HS-27A (cell line): ENCODE results near the gene COMMD10.
"Not testable (repeated sequence)": the region's sequence is repeated elsewhere in the genome, so short reads cannot be mapped to it uniquely, and the experiment has no call there.

Experiments used
- DNase-seq: peaks from one replicate; pipeline ENCODE4 v3.0.0-alpha.2; 2012; ENCODE audit warnings: low read depth, missing footprints

Gene COMMD10

DNA sequence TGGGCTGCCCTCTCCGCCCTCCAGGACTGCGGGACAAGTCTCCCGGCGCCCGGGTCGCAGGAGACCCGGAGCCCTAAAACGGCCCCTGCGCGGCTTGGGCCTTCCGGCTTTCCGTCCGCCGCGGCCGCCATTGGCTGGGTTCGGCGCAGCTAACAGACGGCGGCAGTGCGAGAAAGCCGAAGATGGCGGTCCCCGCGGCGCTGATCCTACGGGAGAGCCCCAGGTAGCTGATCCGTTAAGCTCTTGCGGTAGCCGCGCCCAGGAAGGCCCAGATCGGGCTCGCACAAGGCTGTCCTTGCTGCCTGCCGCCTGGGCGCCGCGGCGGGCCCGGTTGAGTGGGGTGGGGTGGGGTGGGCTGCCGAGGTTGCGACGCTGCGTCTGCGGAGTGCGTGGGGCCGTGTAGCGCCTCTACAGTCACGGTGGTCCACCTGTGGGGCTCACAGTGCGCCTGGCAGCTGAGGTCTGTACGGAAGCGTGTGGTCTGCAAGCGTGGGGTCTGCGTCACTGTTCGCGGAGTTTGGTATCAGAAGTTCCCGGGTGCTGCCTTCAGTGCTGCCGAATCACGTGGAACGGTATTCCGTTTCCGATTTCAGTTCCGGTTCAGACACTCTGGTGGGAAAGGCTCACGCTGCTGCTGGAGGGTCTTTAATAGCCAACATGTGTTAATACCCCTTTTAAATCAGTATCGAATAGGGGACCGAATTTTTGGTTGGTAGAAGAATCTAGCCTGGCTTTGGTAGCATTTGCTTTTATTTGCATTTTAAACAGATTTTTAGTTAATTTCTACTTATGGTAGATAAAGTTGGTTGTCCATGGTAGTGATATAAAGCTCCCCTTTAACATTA lies at the start of gene COMMD10:
COMMD10 (plus strand) TSS at position 155 of the 845 bp plus-strand sequence.
- DNase-seq: peak; percentile 29

DNA sequence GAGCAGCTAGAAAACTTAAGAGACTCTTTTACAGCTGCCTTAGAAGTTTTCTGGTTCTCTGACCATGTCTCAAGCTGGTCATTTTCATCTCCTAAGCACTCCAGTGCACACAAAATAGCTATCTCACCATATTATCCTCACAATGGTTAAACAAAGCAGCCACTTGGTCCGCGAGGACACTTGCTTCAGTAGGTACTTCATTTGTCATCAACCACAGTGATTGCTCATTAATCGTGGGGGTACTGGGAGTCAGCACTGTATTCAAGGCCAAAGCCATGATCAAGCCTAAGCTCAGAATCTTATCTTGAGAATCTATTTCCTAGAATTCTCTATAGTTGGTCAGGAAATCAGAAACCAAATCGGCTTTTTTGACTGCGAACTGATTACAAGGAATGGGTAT lies 49.7 kb upstream of the COMMD10 start:
- DNase-seq: no peak

DNA sequence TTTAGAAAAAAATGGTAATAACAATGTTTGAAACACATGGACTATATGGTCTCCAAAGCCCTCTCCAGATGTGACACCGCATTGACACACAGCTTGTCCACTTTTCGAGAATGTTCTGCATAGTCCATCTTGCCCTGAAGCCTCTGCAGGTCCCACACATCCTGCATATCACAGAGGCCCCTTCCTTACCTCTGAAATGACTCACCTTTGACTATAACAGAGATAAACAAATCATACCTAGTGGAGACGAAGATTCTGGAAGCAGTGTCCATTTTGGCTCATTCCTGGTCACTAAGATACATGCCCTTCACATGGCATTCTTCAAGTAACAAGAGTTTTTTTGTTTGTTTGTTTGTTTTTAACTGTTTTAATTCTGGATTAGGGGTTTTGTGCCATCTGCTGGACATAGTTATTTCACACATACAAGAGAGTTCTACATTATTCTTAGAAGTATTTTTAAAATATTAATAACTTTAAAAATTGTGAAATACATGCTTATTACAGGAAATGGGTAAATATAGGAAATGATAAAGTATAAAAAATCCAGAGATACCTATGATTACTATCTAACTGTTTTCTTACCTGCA lies 47.5 kb upstream of the COMMD10 start:
- DNase-seq: no peak

- DNase-seq: no peak
These were observed 46.0 kb upstream of the COMMD10 start for GRCh38 chr5:116038817-116039216.

GRCh38 chr5:116042375-116042774 lies 42.5 kb upstream of the COMMD10 start:
- DNase-seq: no peak

DNA sequence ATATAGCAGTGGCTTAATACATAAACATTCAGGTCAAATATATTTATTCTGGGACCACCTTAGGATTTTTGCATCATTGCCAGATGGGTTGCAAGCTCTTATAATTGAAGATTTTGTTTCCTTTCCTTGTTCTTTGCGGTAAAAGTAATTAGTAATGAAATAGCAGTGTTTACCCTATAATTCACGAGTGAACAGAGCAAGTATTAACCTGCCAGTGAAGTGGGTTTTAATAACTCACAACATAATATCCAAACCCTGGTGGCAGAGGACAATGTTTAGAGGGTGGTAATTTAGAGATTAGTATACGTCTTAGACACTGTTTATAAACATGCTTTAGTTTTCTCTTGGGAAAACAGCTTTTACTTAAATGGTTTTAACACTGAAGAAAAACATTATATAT lies 40.8 kb upstream of the COMMD10 start:
- no peak for DNase-seq

- DNase-seq: no peak
These were observed 39.0 kb upstream of the COMMD10 start for GRCh38 chr5:116045821-116046220.

DNA sequence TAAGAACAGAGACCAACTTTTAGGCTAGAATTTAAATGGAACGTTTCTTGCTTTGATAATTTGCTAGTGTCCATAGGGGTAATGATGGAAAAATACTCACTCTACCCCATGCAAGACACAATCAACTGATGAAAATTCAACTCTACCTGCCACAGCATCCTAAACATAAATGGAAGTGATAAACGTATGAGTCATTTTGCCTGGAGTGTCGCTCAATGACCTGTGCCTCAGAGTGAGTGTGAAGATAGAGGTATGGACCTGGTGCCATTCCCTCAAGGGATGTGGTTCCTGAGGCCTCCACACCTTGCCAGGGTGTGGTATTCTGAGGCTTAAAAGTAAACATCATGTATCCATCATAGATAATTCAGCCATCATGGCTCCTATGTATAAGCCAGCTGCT lies 38.6 kb upstream of the COMMD10 start:
- DNase-seq: no peak

GRCh38 chr5:116046823-116047222 lies 38.0 kb upstream of the COMMD10 start:
- DNase-seq: no peak

DNA sequence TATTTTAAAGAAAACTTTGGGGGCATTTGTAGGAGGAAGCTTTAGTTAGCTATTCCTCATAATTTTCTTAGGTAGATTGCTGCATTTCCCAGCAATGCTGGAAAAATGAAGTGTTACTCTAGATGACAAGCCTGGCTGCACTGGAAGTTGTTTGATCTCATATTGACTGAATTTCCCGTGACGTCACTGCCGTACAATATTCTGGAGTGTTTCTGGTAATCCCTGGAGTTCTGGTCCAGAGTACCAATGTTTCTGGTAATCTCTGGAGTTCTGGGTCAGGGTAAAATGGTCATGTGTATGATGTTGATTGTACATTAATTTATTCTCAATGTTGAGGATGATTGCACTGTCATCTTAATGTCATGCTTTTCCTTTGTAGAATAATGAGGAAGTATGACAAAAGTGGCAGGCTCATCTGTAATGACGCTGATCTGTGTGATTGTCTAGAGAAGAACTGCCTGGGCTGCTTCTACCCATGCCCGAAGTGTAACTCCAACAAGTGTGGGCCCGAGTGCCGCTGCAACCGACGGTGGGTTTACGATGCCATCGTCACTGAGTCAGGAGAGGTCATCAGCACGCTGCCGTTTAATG lies 26.4 kb upstream of the COMMD10 start:
- DNase-seq: no peak

DNA sequence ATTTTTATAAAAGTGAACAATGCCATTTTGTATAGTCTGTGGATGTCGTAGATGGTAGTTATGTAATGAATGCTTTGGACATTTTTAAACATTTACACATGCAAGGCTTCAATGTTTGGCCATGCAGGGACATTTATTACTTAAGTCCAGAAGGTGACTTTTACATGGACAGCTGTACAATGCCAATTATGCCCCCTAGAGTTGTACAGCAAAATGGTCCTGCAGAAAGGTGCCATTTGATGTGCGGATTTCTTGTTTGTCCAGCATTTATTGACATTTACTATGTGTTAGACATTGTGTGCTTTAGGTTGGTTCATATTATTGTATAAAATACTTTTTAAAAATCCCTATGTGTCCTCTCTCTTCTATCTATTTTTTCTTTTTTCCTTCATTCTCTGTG lies 22.5 kb upstream of the COMMD10 start:
- DNase-seq: no peak

DNA sequence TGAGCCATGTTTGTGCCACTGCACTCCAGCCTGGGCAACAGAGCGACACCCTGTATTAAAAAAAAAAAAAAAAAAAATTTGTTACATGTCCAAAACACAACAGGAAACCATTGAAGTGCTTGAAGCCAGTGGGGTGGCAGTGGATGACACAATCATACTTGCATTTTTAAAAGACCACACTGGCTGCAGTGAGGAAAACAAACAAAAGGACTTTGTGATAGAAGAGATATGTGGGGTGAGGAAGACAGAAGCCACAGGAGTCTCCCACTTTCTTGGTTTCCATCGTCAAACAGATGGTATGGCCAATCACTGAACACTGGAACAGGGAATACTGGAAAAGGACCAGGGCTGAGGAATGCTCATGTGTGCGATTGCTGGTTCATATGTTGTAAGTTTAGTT lies 20.9 kb upstream of the COMMD10 start:
- DNase-seq: no peak

- peak; percentile 3 for DNase-seq
These were observed 16.7 kb upstream of the COMMD10 start for GRCh38 chr5:116068028-116068632.

DNA sequence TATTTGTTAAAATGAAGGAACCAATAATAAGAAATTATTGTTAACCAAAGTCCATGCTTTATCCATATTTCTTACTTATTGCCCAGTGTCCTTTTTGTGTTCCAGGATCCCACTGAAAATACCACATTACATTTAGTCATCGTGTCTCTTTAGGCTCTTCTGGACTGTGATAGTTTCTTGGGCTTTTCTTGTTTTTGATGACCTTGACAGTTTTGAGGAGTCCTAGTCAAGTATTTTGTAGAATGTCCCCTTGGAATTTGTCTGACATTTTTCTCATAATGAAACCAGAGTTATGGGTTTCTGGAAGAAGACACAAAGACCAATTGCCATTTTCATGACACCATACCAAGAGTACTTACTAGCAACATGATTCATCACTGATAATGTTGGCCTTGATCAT lies 13.6 kb upstream of the COMMD10 start:
- DNase-seq: no peak

DNA sequence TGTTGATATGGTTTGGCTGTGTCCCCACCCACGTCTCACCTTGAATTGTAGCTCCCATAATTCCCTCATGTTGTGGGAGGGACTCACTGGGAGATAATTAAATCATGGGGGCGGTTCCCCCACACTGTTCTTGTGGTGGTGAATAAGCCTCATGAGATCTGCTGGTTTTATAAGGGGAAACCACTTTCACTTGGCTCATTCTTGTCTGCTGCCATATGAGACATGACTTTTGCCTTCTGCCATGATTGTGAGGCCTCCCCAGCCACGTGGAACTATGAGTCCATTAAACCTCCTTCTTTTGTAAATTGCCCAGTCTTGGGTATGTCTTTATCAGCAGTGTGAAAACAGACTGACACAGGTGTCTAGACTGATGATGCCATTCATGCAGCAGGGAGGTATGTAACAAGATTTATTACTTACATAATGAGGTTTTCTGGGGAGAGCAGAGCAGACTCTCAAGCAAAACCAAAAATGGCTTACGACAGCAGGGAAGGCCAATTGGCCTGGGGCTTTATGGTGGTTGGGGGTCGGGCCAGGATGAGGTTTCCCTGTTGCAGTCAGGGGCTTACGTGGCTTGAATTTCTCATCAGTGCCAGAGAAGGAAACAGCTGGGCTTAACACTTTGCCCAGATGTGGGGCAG lies 9.5 kb upstream of the COMMD10 start:
- no peak for DNase-seq

DNA sequence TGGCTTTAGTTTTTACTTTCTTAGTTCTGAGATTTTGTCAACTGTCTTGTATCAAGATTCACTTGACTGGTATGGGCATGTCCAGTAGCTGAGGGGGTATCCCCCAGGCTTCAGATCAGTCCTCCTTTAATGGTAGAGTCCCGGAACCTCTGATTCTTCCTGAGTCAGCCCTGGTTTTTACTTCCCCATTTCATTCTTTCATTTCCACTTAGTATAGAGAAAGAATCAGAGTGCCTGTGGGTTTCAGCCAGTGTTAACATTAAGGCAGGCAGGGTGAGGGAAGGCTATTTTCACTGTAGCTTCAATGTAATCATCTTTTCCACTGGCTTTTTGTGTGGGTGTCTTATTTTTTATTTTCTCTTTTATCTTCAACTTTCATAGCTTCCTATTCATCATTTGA lies 8.3 kb upstream of the COMMD10 start:
- DNase-seq: no peak

GRCh38 chr5:116078199-116078598 lies 6.6 kb upstream of the COMMD10 start:
- DNase-seq: no peak

DNA sequence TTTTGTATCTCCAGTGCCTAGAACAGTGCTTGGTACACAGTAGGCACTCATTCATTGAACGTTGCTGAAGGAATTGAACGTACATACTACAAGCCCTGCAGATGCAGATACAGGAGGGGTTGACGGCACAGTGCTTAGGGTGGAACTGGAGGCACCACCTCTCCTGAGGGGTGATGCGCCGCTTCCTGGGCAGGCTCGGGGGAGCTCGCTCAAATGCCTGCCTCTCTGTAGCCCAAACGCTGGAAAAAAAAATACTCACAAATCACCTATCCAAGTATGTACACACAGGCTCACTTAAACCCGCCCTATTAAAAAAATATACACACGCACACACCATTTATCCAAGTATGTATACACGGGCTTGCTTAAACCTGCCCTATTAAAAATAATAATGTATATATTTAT lies 536 bp upstream of the COMMD10 start:
- no peak for DNase-seq

- DNase-seq: not testable (repeated sequence)
These were observed 1.5 kb downstream of the COMMD10 start for GRCh38 chr5:116086309-116086708.

DNA sequence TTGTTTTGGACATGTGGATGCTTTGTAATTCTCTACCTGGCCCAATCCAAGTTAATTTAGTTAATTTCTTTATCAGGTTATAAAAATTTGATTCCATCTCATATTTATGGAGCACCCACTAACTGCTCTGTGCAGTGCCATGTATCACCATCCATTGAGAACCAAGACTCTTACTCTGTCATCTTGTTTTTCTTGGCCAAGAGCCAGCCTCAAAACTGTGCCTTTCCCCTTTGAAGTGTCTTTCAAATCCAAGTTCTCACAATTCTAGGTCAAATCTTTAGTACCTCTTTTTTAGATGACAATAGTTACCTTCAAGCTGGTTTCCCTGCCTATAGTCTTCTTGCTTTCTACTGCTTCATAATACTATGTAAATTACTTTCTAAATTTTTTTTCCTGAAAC lies 3.2 kb downstream of the COMMD10 start:
- DNase-seq: no peak

DNA sequence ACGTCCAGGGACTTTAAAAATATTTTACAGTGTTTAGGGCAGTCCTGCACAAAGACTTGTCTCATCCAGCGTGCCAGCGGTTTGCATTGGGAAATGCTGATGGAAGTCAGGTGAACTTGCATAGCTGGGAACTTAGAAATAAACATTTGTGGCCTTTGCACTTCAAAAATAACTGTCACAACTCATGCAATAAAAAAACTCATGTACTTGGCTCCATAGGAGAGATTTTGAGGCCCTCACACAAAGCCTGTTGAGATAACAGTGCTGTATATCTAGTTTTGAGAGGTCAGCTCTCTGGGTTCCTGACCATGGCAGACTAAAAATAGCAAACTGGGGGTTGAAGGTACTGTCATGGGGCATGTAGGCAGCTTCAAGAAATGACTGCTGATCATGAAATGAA lies 5.5 kb downstream of the COMMD10 start:
- no peak for DNase-seq

- DNase-seq: no peak
These were observed 6.6 kb downstream of the COMMD10 start for GRCh38 chr5:116091416-116091815.
